Measurements from ENCODE around the gene STEAP2.

STEAP2 gene

DNA sequence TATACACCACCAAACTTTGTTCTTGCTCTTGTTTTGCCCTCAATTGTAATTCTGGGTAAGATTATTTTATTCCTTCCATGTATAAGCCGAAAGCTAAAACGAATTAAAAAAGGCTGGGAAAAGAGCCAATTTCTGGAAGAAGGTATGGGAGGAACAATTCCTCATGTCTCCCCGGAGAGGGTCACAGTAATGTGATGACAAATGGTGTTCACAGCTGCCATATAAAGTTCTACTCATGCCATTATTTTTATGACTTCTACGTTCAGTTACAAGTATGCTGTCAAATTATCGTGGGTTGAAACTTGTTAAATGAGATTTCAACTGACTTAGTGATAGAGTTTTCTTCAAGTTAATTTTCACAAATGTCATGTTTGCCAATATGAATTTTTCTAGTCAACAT is 20.9 kb downstream of the STEAP2 start:
- DNase-seq (ENCODE audit: extremely low read depth, low read depth) = no peak
- TF ChIP-seq, protein P1, sequence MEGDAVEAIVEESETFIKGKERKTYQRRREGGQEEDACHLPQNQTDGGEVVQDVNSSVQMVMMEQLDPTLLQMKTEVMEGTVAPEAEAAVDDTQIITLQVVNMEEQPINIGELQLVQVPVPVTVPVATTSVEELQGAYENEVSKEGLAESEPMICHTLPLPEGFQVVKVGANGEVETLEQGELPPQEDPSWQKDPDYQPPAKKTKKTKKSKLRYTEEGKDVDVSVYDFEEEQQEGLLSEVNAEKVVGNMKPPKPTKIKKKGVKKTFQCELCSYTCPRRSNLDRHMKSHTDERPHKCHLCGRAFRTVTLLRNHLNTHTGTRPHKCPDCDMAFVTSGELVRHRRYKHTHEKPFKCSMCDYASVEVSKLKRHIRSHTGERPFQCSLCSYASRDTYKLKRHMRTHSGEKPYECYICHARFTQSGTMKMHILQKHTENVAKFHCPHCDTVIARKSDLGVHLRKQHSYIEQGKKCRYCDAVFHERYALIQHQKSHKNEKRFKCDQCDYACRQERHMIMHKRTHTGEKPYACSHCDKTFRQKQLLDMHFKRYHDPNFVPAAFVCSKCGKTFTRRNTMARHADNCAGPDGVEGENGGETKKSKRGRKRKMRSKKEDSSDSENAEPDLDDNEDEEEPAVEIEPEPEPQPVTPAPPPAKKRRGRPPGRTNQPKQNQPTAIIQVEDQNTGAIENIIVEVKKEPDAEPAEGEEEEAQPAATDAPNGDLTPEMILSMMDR (IDR thresholded peaks at IDR 0.05; ENCODE audit: low read depth, low read length) = no peak

DNA sequence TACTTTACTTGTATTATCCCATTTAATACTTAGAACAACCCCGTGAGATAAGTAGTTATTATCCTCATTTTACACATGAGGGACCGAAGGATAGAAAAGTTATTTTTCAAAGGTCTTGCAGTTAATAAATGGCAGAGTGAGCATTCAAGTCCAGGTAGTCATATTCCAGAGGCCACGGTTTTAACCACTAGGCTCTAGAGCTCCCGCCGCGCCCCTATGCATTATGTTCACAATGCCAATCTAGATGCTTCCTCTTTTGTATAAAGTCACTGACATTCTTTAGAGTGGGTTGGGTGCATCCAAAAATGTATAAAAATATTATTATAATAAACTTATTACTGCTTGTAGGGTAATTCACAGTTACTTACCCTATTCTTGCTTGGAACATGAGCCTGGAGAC is 22.0 kb downstream of the STEAP2 start:
- TF ChIP-seq, protein P1 (IDR thresholded peaks at IDR 0.05; ENCODE audit: low read depth, low read length) = no peak
- DNase-seq (ENCODE audit: extremely low read depth, low read depth) = no peak

DNA sequence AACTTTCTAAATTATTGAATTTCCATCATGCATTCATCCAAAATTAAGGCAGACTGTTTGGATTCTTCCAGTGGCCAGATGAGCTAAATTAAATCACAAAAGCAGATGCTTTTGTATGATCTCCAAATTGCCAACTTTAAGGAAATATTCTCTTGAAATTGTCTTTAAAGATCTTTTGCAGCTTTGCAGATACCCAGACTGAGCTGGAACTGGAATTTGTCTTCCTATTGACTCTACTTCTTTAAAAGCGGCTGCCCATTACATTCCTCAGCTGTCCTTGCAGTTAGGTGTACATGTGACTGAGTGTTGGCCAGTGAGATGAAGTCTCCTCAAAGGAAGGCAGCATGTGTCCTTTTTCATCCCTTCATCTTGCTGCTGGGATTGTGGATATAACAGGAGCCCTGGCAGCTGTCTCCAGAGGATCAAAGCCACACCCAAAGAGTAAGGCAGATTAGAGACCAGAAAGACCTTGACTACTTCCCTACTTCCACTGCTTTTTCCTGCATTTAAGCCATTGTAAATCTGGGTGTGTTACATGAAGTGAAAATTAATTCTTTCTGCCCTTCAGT is 25.3 kb downstream of the STEAP2 start:
- DNase-seq (ENCODE audit: extremely low read depth, low read depth) = no peak
- TF ChIP-seq, protein P1 (IDR thresholded peaks at IDR 0.05; ENCODE audit: low read depth, low read length) = no peak

DNA sequence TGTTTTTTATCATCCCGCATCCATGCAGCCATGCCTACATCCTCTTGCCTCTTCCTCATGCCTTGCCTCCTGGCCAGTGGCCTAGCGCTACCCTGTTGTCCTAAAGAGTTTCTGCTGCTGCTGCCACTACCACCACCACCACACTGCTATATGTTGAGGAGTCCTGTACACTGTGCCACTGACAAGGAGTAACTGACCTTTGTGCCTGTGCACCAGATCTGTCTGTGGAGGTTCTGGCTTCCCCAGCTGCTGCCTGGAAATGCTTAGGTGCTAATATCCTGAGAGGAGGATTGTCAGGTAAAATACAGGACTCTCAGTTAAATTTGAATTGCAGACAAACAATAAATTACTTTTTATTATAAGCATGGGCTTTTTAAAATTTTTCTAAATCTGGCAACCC is 26.5 kb downstream of the STEAP2 start:
- TF ChIP-seq, protein P1 (IDR thresholded peaks at IDR 0.05; ENCODE audit: low read depth, low read length) = no peak
- DNase-seq (ENCODE audit: extremely low read depth, low read depth) = no peak

DNA sequence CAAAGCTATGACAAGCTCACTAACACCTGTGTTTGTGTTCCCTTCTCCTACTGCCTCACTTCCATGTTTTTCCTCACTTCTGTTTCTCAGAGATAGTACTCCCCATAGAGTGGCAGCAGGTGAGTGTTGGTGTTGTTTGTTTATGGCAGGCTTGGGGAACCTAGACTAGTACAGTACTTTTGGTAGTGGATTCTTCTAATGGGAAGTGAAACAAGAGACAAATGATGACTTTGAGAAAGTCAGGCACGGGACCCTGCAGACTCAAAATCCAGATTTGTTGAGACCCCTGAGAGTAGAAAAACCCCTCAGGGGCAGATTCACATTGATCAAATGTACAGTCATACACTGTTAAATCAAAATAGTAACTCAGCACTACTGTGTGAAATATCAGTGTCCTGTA is 27.0 kb downstream of the STEAP2 start:
- no peak for DNase-seq (ENCODE audit: extremely low read depth, low read depth)
- TF ChIP-seq, protein P1 (IDR thresholded peaks at IDR 0.05; ENCODE audit: low read depth, low read length) = no peak

DNA sequence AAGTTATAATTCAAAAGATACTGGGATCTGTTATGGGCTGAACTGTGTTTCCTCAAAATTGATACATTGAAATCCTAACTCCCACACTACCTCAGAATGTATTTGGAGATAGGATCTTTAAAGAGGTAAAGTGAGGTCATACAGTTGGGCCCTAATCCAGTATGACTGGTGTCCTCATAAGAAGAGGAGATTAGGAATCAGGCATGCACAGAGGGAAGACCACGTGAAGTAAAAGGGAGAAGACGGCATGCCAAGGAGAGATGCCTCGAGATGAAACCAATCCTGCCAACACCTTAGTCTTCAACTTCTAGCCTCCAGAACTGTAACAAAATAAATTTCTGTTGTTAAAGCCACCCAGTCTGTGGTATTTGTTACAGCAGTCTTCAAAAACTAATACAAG is 27.5 kb downstream of the STEAP2 start:
- TF ChIP-seq, protein P1 (IDR thresholded peaks at IDR 0.05; ENCODE audit: low read depth, low read length) = no peak
- no peak for DNase-seq (ENCODE audit: extremely low read depth, low read depth)

DNA sequence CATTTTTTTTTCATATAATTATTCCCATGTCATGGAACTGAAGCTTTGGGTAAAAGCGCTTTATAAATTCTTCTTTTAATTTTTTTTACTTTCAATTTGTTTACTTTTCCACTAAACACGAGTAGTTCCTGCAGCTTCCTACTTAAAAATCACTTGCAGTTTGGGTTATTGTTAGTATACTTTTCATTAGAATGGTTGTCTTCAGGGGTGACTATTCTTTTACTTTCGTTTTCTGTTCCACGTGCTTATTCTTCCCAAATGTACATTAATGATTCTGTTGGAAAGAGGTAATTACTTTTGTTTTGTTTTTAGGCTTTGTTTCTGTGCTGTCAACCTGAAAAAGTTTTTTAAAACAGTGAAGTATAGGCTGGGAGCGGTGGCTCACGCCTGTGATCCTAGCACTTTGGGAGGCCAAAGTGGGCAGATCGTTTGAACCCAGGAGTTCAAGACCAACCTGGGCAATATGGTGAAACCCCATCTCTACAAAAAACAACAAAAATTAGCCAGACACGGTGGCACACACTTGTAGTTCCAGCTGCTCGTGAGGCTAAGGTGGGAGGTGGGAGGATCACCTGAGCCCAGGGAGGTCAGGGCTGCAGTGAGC is 28.2 kb downstream of the STEAP2 start:
- TF ChIP-seq, protein P1 (IDR thresholded peaks at IDR 0.05; ENCODE audit: low read depth, low read length) = no peak
- no peak for DNase-seq (ENCODE audit: extremely low read depth, low read depth)

Measured in AG09319 (cell line).